HepG2 (cell line): ENCODE data around the gene CASKIN1. TPM values are rescaled to one million over a fixed set of nuclear protein-coding genes. Genes with fewer than 3 reads are reported as not detected.
A peak's percentile ranks its signal among the peaks of the same experiment; 100 is the strongest.

ENCODE experiments used
- AGO2 ChIP-seq: fragments of 200-400 bp; formaldehyde crosslinking; optimal IDR thresholded peaks from 2 replicates; pipeline ENCODE3; 2017; ENCODE audit warnings: mild to moderate bottlenecking, low read depth, low read length, moderate library complexity
- CHCHD3 ChIP-seq: sonication (generic); formaldehyde crosslinking; IDR thresholded peaks from 2 replicates; pipeline ENCODE4 v1.8.0; 2022; ENCODE audit warnings: mild to moderate bottlenecking, missing genetic modification reagents, moderate library complexity
- CREB1 ChIP-seq, 2 experiments: fragments of 450-650 bp in 1 of 2; IDR thresholded peaks; 2 replicates each; pipeline ENCODE4 v1.6.1; 2016 to 2017; ENCODE audit warnings: control low read depth in 1 of 2, mild to moderate bottlenecking in 1 of 2, missing compliant biosample characterization in 1 of 2, missing genetic modification characterization in 1 of 2
- HES4 ChIP-seq: sonication (generic); formaldehyde crosslinking; IDR thresholded peaks from 2 replicates; pipeline ENCODE4 v1.9.0; 2021; ENCODE audit warnings: mild to moderate bottlenecking, missing genetic modification reagents, borderline replicate concordance
- NR1H2 ChIP-seq: sonication (generic); formaldehyde crosslinking; IDR thresholded peaks from 2 replicates; pipeline ENCODE4 v1.8.1; 2022; ENCODE audit warnings: low read depth, missing genetic modification reagents, borderline replicate concordance
- TOPORS ChIP-seq: sonication (generic); formaldehyde crosslinking; IDR thresholded peaks from 2 replicates; pipeline ENCODE4 v1.8.0; 2023; ENCODE audit warnings: mild to moderate bottlenecking, missing genetic modification reagents
- YEATS2 ChIP-seq: sonication (generic); formaldehyde crosslinking; IDR thresholded peaks from 2 replicates; pipeline ENCODE4 v1.4.0; 2020; ENCODE audit warnings: missing genetic modification reagents, borderline replicate concordance
- ZC3H13 ChIP-seq: sonication (generic); formaldehyde crosslinking; IDR thresholded peaks from 2 replicates; pipeline ENCODE4 v1.8.1; 2023; ENCODE audit warnings: mild to moderate bottlenecking, missing genetic modification reagents, moderate library complexity
- ZNF224 ChIP-seq: sonication (generic); formaldehyde crosslinking; IDR thresholded peaks from 2 replicates; pipeline ENCODE4 v1.5.0; 2020; ENCODE audit warnings: mild to moderate bottlenecking, missing genetic modification reagents
- ZNF382 ChIP-seq: sonication (generic); formaldehyde crosslinking; IDR thresholded peaks from 2 replicates; pipeline ENCODE4 v1.5.0; 2020; ENCODE audit warnings: missing genetic modification reagents, mild to moderate bottlenecking, borderline replicate concordance
- ZNF614 ChIP-seq: IDR thresholded peaks from 2 replicates; pipeline ENCODE4 v1.6.1; 2018; ENCODE audit warnings: missing biosample characterization, missing genetic modification reagents, inconsistent platforms, borderline replicate concordance
- ZNF674 ChIP-seq: sonication (generic); formaldehyde crosslinking; IDR thresholded peaks from 2 replicates; pipeline ENCODE4 v1.5.0; 2020; ENCODE audit warnings: low read depth, mild to moderate bottlenecking, missing genetic modification reagents
- ZNF7 ChIP-seq: IDR thresholded peaks from 2 replicates; pipeline ENCODE4 v1.6.1; 2016; ENCODE audit warnings: missing biosample characterization, missing genetic modification reagents
- polyA plus RNA-seq, 8 experiments: library from polyadenylated mRNA; depleted of rRNA in 3 of 8; stranded (reverse) in 7 of 8; unstranded in 1 of 8; fragments of >200 nt; fragmentation: Illumina TruSeq in 4 of 8; extraction: Trizol in 4 of 8; gene quantifications; 2 replicates each; pipeline versions ENCODE4 v1.2.1 to v1.2.3, GENCODE V29; 2011 to 2016; ENCODE audit warnings: low read depth in 4 of 8, missing spikeins in 1 of 8, mixed read lengths in 1 of 8; ENCODE audit not compliant: insufficient read depth in 1 of 8
- total RNA-seq, 5 experiments: library from RNA; depleted of rRNA; stranded (reverse); fragments of >200 nt; fragmentation: Illumina TruSeq; extraction: Trizol; gene quantifications; 2 replicates each; pipeline ENCODE4 v1.2.3, GENCODE V29; 2016; ENCODE audit warnings: low read depth in 1 of 5
- TF ChIP-seq, protein P1 (sequence below): sonication (generic); formaldehyde crosslinking; IDR thresholded peaks from 2 replicates; pipeline ENCODE4 v1.4.0; 2020; ENCODE audit warnings: missing genetic modification reagents; ENCODE audit errors: not compliant biosample characterization
- TF ChIP-seq, protein P2 (sequence below): sonication (generic); formaldehyde crosslinking; IDR thresholded peaks from 2 replicates; pipeline ENCODE4 v1.5.1; 2020; ENCODE audit warnings: mild to moderate bottlenecking, missing genetic modification reagents, moderate library complexity
- TF ChIP-seq, protein P3 (sequence below): sonication (generic); formaldehyde crosslinking; IDR thresholded peaks from 2 replicates; pipeline ENCODE4 v1.5.1; 2020; ENCODE audit warnings: missing genetic modification reagents, mild to moderate bottlenecking, borderline replicate concordance
- TF ChIP-seq, protein P4 (sequence below): IDR thresholded peaks from 2 replicates; pipeline ENCODE4 v1.6.1; 2012; ENCODE audit warnings: inconsistent platforms
- TF ChIP-seq, protein P5 (sequence below): sonication (generic); formaldehyde crosslinking; IDR thresholded peaks from 2 replicates; pipeline ENCODE4 v1.5.0; 2020; ENCODE audit warnings: missing genetic modification reagents

The CASKIN1 gene
- total and polyA plus RNA-seq, 2 of the 13 experiments (the other 11 are each of a cell fraction or from before 2014, with no cell fraction given) = 1.2 to 2.2 TPM

DNA sequence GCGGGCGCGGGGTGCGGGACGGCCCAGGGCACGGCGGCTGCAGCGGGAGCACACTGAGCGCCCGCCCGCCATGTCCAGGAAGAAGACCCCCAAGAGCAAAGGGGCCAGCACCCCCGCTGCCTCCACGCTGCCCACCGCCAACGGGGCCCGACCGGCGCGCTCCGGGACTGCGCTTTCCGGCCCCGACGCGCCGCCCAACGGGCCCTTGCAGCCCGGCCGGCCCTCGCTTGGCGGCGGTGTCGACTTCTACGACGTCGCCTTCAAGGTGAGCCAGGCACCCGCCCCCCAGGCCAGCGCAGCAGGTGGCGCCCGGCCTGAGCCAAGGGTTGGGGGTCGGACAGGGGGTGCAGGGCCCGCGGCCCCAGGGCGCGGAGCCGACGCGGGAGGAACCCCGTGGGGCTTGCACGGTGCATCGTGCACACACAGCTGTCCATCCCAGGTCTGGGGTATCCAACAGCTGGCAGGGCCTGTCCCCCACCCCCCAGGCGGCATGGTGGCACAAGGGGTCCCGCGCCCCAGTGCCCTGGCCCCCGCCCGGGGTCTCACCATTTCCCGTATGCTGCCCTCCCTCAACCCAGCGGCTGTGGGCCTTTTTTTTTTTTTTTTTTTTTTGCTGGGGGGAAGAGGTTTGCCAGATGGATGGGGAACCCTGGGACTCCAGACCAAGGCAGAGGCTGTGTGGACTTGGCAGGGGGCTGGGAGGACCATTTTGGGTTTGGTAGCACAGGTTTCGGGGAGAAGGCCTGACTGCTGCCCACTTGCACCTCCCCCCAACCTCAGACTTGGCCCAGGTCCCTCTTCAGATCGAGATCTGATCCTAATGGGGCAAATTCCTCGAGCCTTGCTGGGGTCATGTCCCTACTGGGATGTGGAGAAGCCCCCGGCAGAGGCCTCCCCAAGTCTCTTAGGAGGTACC lies 47.4 kb downstream of the CASKIN1 start (continued):
- TF ChIP-seq, protein P1, sequence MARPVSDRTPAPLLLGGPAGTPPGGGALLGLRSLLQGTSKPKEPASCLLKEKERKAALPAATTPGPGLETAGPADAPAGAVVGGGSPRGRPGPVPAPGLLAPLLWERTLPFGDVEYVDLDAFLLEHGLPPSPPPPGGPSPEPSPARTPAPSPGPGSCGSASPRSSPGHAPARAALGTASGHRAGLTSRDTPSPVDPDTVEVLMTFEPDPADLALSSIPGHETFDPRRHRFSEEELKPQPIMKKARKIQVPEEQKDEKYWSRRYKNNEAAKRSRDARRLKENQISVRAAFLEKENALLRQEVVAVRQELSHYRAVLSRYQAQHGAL (CRISPR knock-in tag) = no peak
- TF ChIP-seq HES4 (CRISPR knock-in tag) (no peak; the same call in 1 of the 2 replicates), ZNF614 (CRISPR knock-in tag) (no peak), CHCHD3 (0 out of 2 replicates have a peak, but pooled peaks have one; percentile 55), ZC3H13 (0 out of 2 replicates have a peak, but pooled peaks have one; percentile 34), TOPORS (no peak), CREB1 (IDR thresholded peaks at IDR 0.05) (no peak), CREB1 (CRISPR knock-in tag; IDR thresholded peaks at IDR 0.05) (no peak), AGO2 (peak; percentile 14), ZNF224 (CRISPR knock-in tag) (no peak), ZNF7 (no peak), ZNF382 (CRISPR knock-in tag) (no peak), ZNF674 (0 out of 2 replicates have a peak, but pooled peaks have one; percentile 45), NR1H2 (no peak), YEATS2 (no peak)
- TF ChIP-seq, protein P2, sequence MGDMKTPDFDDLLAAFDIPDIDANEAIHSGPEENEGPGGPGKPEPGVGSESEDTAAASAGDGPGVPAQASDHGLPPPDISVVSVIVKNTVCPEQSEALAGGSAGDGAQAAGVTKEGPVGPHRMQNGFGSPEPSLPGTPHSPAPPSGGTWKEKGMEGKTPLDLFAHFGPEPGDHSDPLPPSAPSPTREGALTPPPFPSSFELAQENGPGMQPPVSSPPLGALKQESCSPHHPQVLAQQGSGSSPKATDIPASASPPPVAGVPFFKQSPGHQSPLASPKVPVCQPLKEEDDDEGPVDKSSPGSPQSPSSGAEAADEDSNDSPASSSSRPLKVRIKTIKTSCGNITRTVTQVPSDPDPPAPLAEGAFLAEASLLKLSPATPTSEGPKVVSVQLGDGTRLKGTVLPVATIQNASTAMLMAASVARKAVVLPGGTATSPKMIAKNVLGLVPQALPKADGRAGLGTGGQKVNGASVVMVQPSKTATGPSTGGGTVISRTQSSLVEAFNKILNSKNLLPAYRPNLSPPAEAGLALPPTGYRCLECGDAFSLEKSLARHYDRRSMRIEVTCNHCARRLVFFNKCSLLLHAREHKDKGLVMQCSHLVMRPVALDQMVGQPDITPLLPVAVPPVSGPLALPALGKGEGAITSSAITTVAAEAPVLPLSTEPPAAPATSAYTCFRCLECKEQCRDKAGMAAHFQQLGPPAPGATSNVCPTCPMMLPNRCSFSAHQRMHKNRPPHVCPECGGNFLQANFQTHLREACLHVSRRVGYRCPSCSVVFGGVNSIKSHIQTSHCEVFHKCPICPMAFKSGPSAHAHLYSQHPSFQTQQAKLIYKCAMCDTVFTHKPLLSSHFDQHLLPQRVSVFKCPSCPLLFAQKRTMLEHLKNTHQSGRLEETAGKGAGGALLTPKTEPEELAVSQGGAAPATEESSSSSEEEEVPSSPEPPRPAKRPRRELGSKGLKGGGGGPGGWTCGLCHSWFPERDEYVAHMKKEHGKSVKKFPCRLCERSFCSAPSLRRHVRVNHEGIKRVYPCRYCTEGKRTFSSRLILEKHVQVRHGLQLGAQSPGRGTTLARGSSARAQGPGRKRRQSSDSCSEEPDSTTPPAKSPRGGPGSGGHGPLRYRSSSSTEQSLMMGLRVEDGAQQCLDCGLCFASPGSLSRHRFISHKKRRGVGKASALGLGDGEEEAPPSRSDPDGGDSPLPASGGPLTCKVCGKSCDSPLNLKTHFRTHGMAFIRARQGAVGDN (CRISPR knock-in tag) = peak; percentile 4; the same call in 1 of the 2 replicates
- TF ChIP-seq, protein P3, sequence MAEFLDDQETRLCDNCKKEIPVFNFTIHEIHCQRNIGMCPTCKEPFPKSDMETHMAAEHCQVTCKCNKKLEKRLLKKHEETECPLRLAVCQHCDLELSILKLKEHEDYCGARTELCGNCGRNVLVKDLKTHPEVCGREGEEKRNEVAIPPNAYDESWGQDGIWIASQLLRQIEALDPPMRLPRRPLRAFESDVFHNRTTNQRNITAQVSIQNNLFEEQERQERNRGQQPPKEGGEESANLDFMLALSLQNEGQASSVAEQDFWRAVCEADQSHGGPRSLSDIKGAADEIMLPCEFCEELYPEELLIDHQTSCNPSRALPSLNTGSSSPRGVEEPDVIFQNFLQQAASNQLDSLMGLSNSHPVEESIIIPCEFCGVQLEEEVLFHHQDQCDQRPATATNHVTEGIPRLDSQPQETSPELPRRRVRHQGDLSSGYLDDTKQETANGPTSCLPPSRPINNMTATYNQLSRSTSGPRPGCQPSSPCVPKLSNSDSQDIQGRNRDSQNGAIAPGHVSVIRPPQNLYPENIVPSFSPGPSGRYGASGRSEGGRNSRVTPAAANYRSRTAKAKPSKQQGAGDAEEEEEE (CRISPR knock-in tag) = no peak
- TF ChIP-seq, protein P4, sequence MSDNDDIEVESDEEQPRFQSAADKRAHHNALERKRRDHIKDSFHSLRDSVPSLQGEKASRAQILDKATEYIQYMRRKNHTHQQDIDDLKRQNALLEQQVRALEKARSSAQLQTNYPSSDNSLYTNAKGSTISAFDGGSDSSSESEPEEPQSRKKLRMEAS = peak; percentile 20; the same call in 1 of the 2 replicates
- TF ChIP-seq, protein P5, sequence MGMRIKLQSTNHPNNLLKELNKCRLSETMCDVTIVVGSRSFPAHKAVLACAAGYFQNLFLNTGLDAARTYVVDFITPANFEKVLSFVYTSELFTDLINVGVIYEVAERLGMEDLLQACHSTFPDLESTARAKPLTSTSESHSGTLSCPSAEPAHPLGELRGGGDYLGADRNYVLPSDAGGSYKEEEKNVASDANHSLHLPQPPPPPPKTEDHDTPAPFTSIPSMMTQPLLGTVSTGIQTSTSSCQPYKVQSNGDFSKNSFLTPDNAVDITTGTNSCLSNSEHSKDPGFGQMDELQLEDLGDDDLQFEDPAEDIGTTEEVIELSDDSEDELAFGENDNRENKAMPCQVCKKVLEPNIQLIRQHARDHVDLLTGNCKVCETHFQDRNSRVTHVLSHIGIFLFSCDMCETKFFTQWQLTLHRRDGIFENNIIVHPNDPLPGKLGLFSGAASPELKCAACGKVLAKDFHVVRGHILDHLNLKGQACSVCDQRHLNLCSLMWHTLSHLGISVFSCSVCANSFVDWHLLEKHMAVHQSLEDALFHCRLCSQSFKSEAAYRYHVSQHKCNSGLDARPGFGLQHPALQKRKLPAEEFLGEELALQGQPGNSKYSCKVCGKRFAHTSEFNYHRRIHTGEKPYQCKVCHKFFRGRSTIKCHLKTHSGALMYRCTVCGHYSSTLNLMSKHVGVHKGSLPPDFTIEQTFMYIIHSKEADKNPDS (CRISPR knock-in tag) = peak; percentile 45; the same call in 1 of the 2 replicates
